K562 (cell line): ENCODE data around the gene C10orf105. TPM values are rescaled to one million over a fixed set of nuclear protein-coding genes. Genes with fewer than 3 reads are reported as not detected.

Source experiments
- ATAC-seq: fragments of 200-7000 bp; cut with Tn5 transposase; 3 replicates; pipeline ENCODE4 v1.9.1; 2020; ENCODE audit warnings: moderate library complexity
- BruUV-seq: library from RNA; stranded (reverse); fragments of 400-500 nt; replicated peaks from 2 replicates; lab custom pipeline; 2021; lab: Mats Ljungman, UMichigan
- CTCF ChIA-PET: fragments of 300-600 bp; formaldehyde crosslinking; extraction: SDS; loops from one replicate; lab custom pipeline; 2021; ENCODE audit warnings: low intra/inter-chr PET ratio; lab: Yijun Ruan, JAX
- POLR2A ChIA-PET: fragments of 300-600, 350-650 bp; sonication (Branson Sonifier 250); formaldehyde crosslinking; extraction: SDS; loops from one replicate; lab custom pipeline; 2021; ENCODE audit warnings: antibody characterized with exemption, inconsistent platforms; lab: Yijun Ruan, JAX
- DNase-seq, 4 experiments: peaks; one replicate each; pipeline versions ENCODE4 v3.0.0 to v3.0.0-alpha.2; 2011 to 2018; ENCODE audit warnings: low spot score in 3 of 4, mixed read lengths in 3 of 4; ENCODE audit errors: extremely low read depth in 1 of 4
- FAIRE-seq: peaks from 2 replicates; lab custom pipeline; 2011; peaks lifted over from hg19 to GRCh38; lab: Jason Lieb, UNC
- H2AFZ ChIP-seq: 2 replicates; pipeline ENCODE4 v1.6.0; 2011; ENCODE audit warnings: low read depth, low read length, control low read depth, inconsistent platforms
- H3K27ac ChIP-seq: fragments of 200-600 bp; 3 replicates; pipeline ENCODE4 v1.8.0; 2011; ENCODE audit warnings: low read depth, mild to moderate bottlenecking, control low read depth, inconsistent platforms, low read length, moderate library complexity, mixed read lengths; ENCODE audit errors: extremely low read depth
- H3K27me3 ChIP-seq, 2 experiments: fragments of 300-600 bp in 1 of 2; 2 replicates in 1 of 2; 3 replicates in 1 of 2; pipeline versions ENCODE4 v1.6.0 to v1.8.0; 2011; ENCODE audit warnings: inconsistent platforms in 2 of 2, low read length in 2 of 2, mild to moderate bottlenecking in 1 of 2, mixed read lengths in 1 of 2, moderate library complexity in 1 of 2; ENCODE audit not compliant: control insufficient read depth in 2 of 2, insufficient read depth in 2 of 2
- H3K36me3 ChIP-seq: fragments of 300-600 bp; 3 replicates; pipeline ENCODE4 v1.8.0; 2011; ENCODE audit warnings: mild to moderate bottlenecking, low read length, inconsistent platforms; ENCODE audit not compliant: control insufficient read depth, insufficient read depth
- H3K4me1 ChIP-seq, 2 experiments: fragments of 200-600 bp in 1 of 2; replicated peaks in 1 of 2; 2 replicates in 1 of 2; 3 replicates in 1 of 2; pipeline versions ENCODE4 v1.5.1 to v1.8.0; 2011; ENCODE audit warnings: inconsistent platforms in 2 of 2, low read length in 2 of 2, mild to moderate bottlenecking in 1 of 2, mixed read lengths in 1 of 2, moderate library complexity in 1 of 2; ENCODE audit not compliant: control insufficient read depth in 2 of 2, insufficient read depth in 2 of 2
- H3K4me2 ChIP-seq: 2 replicates; pipeline ENCODE4 v1.6.1; 2011; ENCODE audit warnings: low read length, control low read depth, inconsistent platforms, mixed read lengths; ENCODE audit not compliant: insufficient read depth
- H3K4me3 ChIP-seq: fragments of 200-600 bp; sonication (generic), shearing (Covaris generic); 2 replicates; pipeline ENCODE4 v1.5.1; 2016; ENCODE audit warnings: control low read depth, inconsistent platforms
- H3K79me2 ChIP-seq: fragments of 200-600 bp; 3 replicates; pipeline ENCODE4 v1.8.0; 2011; ENCODE audit warnings: low read length, inconsistent platforms; ENCODE audit not compliant: control insufficient read depth, insufficient read depth
- H3K9ac ChIP-seq, 2 experiments: 2 replicates each; pipeline versions ENCODE4 v1.6.0 to v1.6.1; 2011; ENCODE audit warnings: low read depth in 2 of 2, low read length in 2 of 2, control low read depth in 1 of 2, inconsistent platforms in 1 of 2, mild to moderate bottlenecking in 1 of 2, mixed read lengths in 1 of 2; ENCODE audit not compliant: insufficient read depth in 1 of 2
- H3K9me1 ChIP-seq: one replicate; pipeline ENCODE4 v1.6.0; 2011; ENCODE audit warnings: inconsistent platforms, mild to moderate bottlenecking, low read length, moderate library complexity; ENCODE audit not compliant: control insufficient read depth, insufficient read depth
- H3K9me3 ChIP-seq: replicated peaks from 2 replicates; pipeline ENCODE4 v1.5.1; 2011; ENCODE audit warnings: low read depth, low read length, inconsistent platforms; ENCODE audit not compliant: control insufficient read depth, insufficient read depth
- H4K20me1 ChIP-seq: replicated peaks from 2 replicates; pipeline ENCODE4 v1.6.1; 2011; ENCODE audit warnings: low read length, inconsistent platforms, mixed read lengths; ENCODE audit not compliant: control insufficient read depth, insufficient read depth
- CXXC5 ChIP-seq: fragments of 250-450 bp; sonication (Bioruptor Pico); IDR thresholded peaks from 2 replicates; pipeline ENCODE4 v1.8.0; 2022; ENCODE audit warnings: inconsistent platforms, mild to moderate bottlenecking, moderate library complexity
- HNRNPK ChIP-seq: fragments of 200-400 bp; formaldehyde crosslinking; IDR thresholded peaks from one replicate; pipeline ENCODE4 v1.6.1; 2018; ENCODE audit warnings: mild to moderate bottlenecking, low read depth, low read length; ENCODE audit not compliant: poor library complexity, severe bottlenecking
- PHF8 ChIP-seq: fragments of 200-600 bp; sonication (generic); IDR thresholded peaks from 2 replicates; pipeline ENCODE4 v1.6.1; 2012; ENCODE audit warnings: mixed run types, mild to moderate bottlenecking, inconsistent platforms, low read length, moderate library complexity, borderline replicate concordance
- ZBTB11 ChIP-seq, 3 experiments: fragments of 200-800 bp in 1 of 3; fragments of 250-450 bp in 1 of 3; fragments of 450-650 bp in 1 of 3; sonication (Bioruptor Pico) in 1 of 3; sonication (Bioruptor generic) in 1 of 3; formaldehyde crosslinking in 1 of 3; IDR thresholded peaks; 2 replicates each; pipeline versions ENCODE4 v1.6.1 to v1.8.0; 2016 to 2022; ENCODE audit warnings: mild to moderate bottlenecking in 2 of 3, missing genetic modification characterization in 2 of 3, missing compliant biosample characterization in 1 of 3, moderate library complexity in 1 of 3
- ZNF512 ChIP-seq: IDR thresholded peaks from 2 replicates; pipeline ENCODE4 v1.6.1; 2016; ENCODE audit warnings: missing genetic modification characterization, missing compliant biosample characterization
- ZNF609 ChIP-seq: sonication (generic); formaldehyde crosslinking; IDR thresholded peaks from 2 replicates; pipeline ENCODE4 v1.8.1; 2023; ENCODE audit warnings: missing genetic modification reagents, mild to moderate bottlenecking, borderline replicate concordance
- WGBS: fragments of 100-300 bp; shearing (Covaris generic); methylation state at CpG from one replicate; pipeline ENCODE4 v1.1.6; 2016; ENCODE audit warnings: low coverage, mixed read lengths; ENCODE audit not compliant: insufficient coverage; ENCODE audit errors: missing lambda C conversion rate; 5-methylcytosine and 5-hydroxymethylcytosine counted together
- in situ Hi-C: fragments of 300-500 bp; cut with MboI; formaldehyde crosslinking; loops from 4 replicates; pipeline ENCODE4 v1.15.0; 2018; ENCODE audit warnings: inconsistent platforms, mixed read lengths
- intact Hi-C: fragments of 100-400 bp; cut with micrococcal nuclease; formaldehyde crosslinking; loops from 2 replicates; pipeline ENCODE4 v1.14.2; 2022
- polyA plus RNA-seq, 8 experiments: library from polyadenylated mRNA; depleted of rRNA in 4 of 8; stranded (reverse) in 5 of 8; unstranded in 3 of 8; fragments of >200 nt; fragmentation: Nextera tagmentation in 2 of 8; fragmentation: Illumina TruSeq in 1 of 8; extraction: Ambion mirVana in 2 of 8; extraction: Trizol in 1 of 8; gene quantifications; 2 replicates each; pipeline versions ENCODE4 v1.2.1 to v1.2.3, GENCODE V29; 2011 to 2014; ENCODE audit warnings: inconsistent platforms in 1 of 8, missing spikeins in 1 of 8
- total RNA-seq, 7 experiments: library from RNA; depleted of rRNA in 6 of 7; stranded (reverse); fragments of >200 nt in 6 of 7; fragmentation: Illumina TruSeq in 2 of 7; extraction: Trizol in 2 of 7; gene quantifications; 2 replicates each; pipeline versions ENCODE4 v1.2.1 to v1.2.3, GENCODE V29; 2011 to 2021; ENCODE audit warnings: low replicate concordance in 1 of 7

The C10orf105 gene
- total and polyA plus RNA-seq, 9 of the 15 experiments (the other 6 are each of a cell fraction or from before 2014, with no cell fraction given): 0.03 to 0.25 (median 0.04) TPM; not detected in 3

GRCh38 chr10:71727738-71728737, 8.5 kb upstream of the C10orf105 start:
- BruUV-seq: no TSS peak
- H3K4me2 ChIP-seq: peak overlapping the region; percentile 28; the same call in 1 of the 2 replicates
- H3K27ac ChIP-seq: peak overlapping the region; percentile 37; the same call in 1 of the 3 replicates
- intact Hi-C loops (loop anchor here (2.0 kb wide), 1 partner anchor 19 kb away; no protein-coding TSS in a partner anchor), in situ Hi-C loops (no loop called here)
- no peak overlapping the region for H3K4me3 ChIP-seq
- peak overlapping the region; percentile 9 to 73 for H3K9ac ChIP-seq
- H3K9me3 ChIP-seq: no peaks in the 10 kb centered on the region
- H3K4me1 ChIP-seq: peaks cover 31 to 64% of the 10 kb centered on the region in 2 experiments
- ATAC-seq (peak; percentile 48), FAIRE-seq (peak; percentile 63), DNase-seq (peak in 2 of 4 experiments; percentile 42 to 63)
- 41% methylated on average over 8 of the region's 8 CpGs for WGBS
- no peaks in the 10 kb centered on the region for H4K20me1 ChIP-seq
- H3K79me2 ChIP-seq: no peaks in the 10 kb centered on the region
- ChIA-PET POLR2A (interaction anchor here (0.6 to 2.2 kb wide), 8 partner anchors 8 to 141 kb away, joined by 3 to 8 read pairs (median 3); partner anchors contain the start of gene C10orf105), CTCF (interaction anchor here (1.1 kb wide), 1 partner anchor 168 kb away, joined by 3 read pairs; no protein-coding TSS in a partner anchor)
- H2AFZ ChIP-seq: peak overlapping the region; percentile 70
- H3K27me3 ChIP-seq: no peaks in the 10 kb centered on the region; a peak in 1 of 5 replicates
- no peaks in the 10 kb centered on the region for H3K36me3 ChIP-seq
- H3K9me1 ChIP-seq: no peaks in the 10 kb centered on the region
- no peak for TF ChIP-seq PHF8
- TF ChIP-seq ZNF609: no peak
- no peak for TF ChIP-seq HNRNPK
- TF ChIP-seq CXXC5: 0 out of 2 replicates have a peak, but pooled peaks have one; percentile 12
- TF ChIP-seq ZNF512 (tag): no peak
- 0 out of 6 replicates have a peak, but pooled peaks of 1 of the 3 experiments have one; percentile 2 for TF ChIP-seq ZBTB11 (CRISPR knock-in tag; IDR thresholded peaks at IDR 0.05)
